Progenitor cell of endocrine pancreas (in vitro differentiated cells): ENCODE results near the gene RAD18. TPM values are rescaled to one million over a fixed set of nuclear protein-coding genes. Genes with fewer than 3 reads are reported as not detected.
A peak's percentile ranks its signal among the peaks of the same experiment; 100 is the strongest.

Experiments used
- DNase-seq: peaks from one replicate; pipeline ENCODE4 v3.0.0; 2021; ENCODE audit warnings: low spot score; ENCODE audit not compliant: unreplicated experiment
- H3K27ac Mint-ChIP-seq: 2 replicates; pipeline ENCODE4 v1.8.0; 2021; ENCODE audit warnings: mild to moderate bottlenecking, moderate library complexity, mixed read lengths
- H3K27me3 Mint-ChIP-seq: 2 replicates; pipeline ENCODE4 v1.8.0; 2021; ENCODE audit warnings: mixed read lengths
- H3K36me3 Mint-ChIP-seq: 2 replicates; pipeline ENCODE4 v1.8.0; 2022; ENCODE audit warnings: mixed read lengths; ENCODE audit not compliant: insufficient read depth
- H3K4me1 Mint-ChIP-seq: 2 replicates; pipeline ENCODE4 v1.8.0; 2021; ENCODE audit warnings: low read depth, mixed read lengths
- H3K4me3 Mint-ChIP-seq: 2 replicates; pipeline ENCODE4 v1.8.0; 2021; ENCODE audit warnings: low read depth, mild to moderate bottlenecking, moderate library complexity, mixed read lengths
- H3K9me3 Mint-ChIP-seq: 2 replicates; pipeline ENCODE4 v1.8.0; 2021; ENCODE audit warnings: low read depth, mixed read lengths
- total RNA-seq: library from RNA; stranded (reverse); gene quantifications from 2 replicates; pipeline ENCODE4 v1.2.1, GENCODE V29; 2021
- TF ChIP-seq, protein P1 (sequence below): fragments of 200-600 bp; sonication (generic); IDR thresholded peaks from one replicate; pipeline ENCODE4 v1.5.0; 2021; ENCODE audit warnings: antibody characterized with exemption, mild to moderate bottlenecking; ENCODE audit not compliant: unreplicated experiment

RAD18 gene
- total RNA-seq, 1 donor from 2014 or later: 14.4 TPM

DNA sequence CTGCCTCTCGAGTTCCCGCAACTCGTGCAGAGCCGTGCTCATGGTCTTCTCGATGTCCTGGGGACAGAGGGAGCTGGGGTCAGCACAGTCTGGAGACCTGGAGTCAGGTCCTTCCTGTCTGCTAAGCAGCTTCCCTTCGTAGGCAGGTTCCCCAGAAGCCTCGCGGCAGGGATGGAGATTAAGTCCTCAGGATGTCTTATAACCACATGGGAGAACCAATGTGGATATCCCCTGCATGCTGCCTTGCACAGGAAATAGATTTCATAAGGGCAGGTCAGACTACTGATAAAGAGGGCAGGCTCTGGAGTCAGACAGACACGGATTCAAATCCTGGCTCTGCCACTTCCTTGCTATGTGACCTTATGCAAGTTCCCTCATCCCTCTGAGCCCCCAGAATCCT is 22.6 kb upstream of the RAD18 start:
- H3K27ac Mint-ChIP-seq: no peak overlapping the region
- DNase-seq: no peak
- H3K27me3 Mint-ChIP-seq: peaks cover 6% of the 10 kb centered on the region
- TF ChIP-seq, protein P1, sequence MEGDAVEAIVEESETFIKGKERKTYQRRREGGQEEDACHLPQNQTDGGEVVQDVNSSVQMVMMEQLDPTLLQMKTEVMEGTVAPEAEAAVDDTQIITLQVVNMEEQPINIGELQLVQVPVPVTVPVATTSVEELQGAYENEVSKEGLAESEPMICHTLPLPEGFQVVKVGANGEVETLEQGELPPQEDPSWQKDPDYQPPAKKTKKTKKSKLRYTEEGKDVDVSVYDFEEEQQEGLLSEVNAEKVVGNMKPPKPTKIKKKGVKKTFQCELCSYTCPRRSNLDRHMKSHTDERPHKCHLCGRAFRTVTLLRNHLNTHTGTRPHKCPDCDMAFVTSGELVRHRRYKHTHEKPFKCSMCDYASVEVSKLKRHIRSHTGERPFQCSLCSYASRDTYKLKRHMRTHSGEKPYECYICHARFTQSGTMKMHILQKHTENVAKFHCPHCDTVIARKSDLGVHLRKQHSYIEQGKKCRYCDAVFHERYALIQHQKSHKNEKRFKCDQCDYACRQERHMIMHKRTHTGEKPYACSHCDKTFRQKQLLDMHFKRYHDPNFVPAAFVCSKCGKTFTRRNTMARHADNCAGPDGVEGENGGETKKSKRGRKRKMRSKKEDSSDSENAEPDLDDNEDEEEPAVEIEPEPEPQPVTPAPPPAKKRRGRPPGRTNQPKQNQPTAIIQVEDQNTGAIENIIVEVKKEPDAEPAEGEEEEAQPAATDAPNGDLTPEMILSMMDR: no peak
- H3K4me3 Mint-ChIP-seq: no peak overlapping the region
- peaks cover 2% of the 10 kb centered on the region for H3K36me3 Mint-ChIP-seq
- H3K9me3 Mint-ChIP-seq: no peaks in the 10 kb centered on the region
- peaks cover 10% of the 10 kb centered on the region for H3K4me1 Mint-ChIP-seq

DNA sequence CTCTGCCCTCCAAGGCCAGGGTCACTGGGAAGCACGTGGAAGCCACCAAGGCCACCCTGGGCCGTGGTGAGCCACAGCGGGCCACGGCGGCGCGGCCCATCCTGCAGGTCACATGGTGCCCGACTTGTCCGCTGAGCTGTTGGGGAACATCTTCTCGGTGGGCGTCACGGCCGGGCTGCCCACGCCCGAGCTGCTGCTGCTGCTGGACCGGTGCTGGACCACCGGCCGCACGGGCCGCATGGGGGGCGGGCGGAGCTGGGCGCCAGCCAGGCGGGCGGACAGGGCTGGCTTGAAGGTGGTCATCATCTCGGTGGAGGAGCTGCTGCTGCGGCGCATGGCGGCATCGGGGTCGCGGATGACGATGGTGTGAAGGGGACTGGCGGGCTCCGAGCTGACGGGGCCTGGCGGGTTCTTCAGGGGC is 22.1 kb upstream of the RAD18 start:
- H3K36me3 Mint-ChIP-seq: peaks cover 2% of the 10 kb centered on the region
- peaks cover 10% of the 10 kb centered on the region for H3K4me1 Mint-ChIP-seq
- no peak for DNase-seq
- no peak overlapping the region for H3K4me3 Mint-ChIP-seq
- no peak overlapping the region for H3K27ac Mint-ChIP-seq
- no peaks in the 10 kb centered on the region for H3K9me3 Mint-ChIP-seq
- H3K27me3 Mint-ChIP-seq: peaks cover 7% of the 10 kb centered on the region
- TF ChIP-seq, protein P1: no peak

DNA sequence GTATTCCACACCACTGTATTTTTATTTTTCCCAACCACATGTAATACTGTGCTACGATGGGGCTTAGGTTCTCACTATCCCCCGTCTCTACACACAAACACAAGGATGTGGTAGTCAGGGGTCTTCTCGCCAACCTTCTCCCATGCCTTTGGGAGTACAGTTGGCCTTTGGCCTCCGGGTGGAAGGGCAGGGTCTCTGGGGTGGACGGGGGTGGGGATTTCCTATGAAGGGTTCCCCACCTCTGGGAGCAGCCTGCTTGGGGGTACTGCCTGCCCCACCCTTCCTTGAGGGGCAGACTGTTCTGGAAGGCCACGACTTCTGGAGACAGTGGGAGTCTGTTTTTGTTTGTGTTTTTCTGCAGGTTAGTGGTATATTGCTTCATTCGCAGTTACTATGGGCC is 21.3 kb upstream of the RAD18 start:
- no peak overlapping the region for H3K27ac Mint-ChIP-seq
- peaks cover 10% of the 10 kb centered on the region for H3K4me1 Mint-ChIP-seq
- H3K4me3 Mint-ChIP-seq: no peak overlapping the region
- TF ChIP-seq, protein P1: no peak
- H3K9me3 Mint-ChIP-seq: no peaks in the 10 kb centered on the region
- H3K27me3 Mint-ChIP-seq: peaks cover 13% of the 10 kb centered on the region
- no peaks in the 10 kb centered on the region for H3K36me3 Mint-ChIP-seq
- no peak for DNase-seq

DNA sequence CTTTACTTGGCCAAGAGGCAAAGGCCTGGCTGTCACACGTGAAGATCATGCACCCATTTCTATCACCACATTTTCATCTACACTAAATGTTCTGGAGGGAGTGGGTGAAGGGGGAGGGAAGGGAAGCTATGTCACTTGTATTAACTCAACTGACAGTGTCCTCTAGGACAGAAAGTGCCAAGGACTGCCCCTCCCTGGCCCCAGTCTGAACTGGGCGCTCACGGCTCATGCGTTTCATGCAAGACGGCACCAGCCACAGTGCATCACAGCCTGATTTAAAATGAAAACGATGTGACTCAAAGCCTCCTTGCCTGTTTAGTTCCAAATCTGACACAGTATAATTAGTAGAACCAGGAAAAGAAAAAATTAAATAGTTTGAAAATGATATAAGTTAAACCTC is 20.8 kb upstream of the RAD18 start:
- peaks cover 16% of the 10 kb centered on the region for H3K27me3 Mint-ChIP-seq
- TF ChIP-seq, protein P1: no peak
- H3K36me3 Mint-ChIP-seq: no peaks in the 10 kb centered on the region
- H3K9me3 Mint-ChIP-seq: no peaks in the 10 kb centered on the region
- DNase-seq: no peak
- H3K27ac Mint-ChIP-seq: peak overlapping the region; percentile 78
- H3K4me3 Mint-ChIP-seq: no peak overlapping the region
- peaks cover 10% of the 10 kb centered on the region for H3K4me1 Mint-ChIP-seq

DNA sequence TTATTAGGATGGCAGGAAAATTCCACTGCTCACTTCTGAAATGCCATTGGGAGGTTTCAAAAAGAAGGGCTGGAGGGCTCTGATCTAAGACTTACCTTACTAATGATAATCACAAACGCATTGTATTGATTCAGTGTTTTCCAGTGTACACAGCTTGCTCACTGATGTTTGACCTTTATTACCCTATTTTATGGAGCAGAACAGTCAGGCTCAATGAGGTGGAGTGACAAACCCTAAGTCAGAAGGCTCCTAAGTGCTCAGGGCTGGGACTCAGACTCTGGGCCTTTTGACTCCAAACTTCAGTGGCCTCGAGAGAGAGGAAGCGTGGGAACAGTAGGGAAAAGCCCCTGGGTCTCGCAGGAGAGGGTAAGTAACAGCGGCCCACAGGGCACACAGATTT is 20.3 kb upstream of the RAD18 start:
- H3K4me3 Mint-ChIP-seq: no peak overlapping the region
- no peak for DNase-seq

More for the DNA sequence above, 20.3 kb upstream of the RAD18 start:
- Mint-ChIP-seq H3K36me3 (no peaks in the 10 kb centered on the region), H3K27ac (peak overlapping the region; percentile 78), H3K4me1 (peaks cover 10% of the 10 kb centered on the region), H3K27me3 (peaks cover 16% of the 10 kb centered on the region), H3K9me3 (no peaks in the 10 kb centered on the region)
- TF ChIP-seq, protein P1: no peak
